Mesenteric fat pad (tissue), 1 donor: ENCODE data around the gene CYP4F22. TPM values are rescaled to one million over a fixed set of nuclear protein-coding genes. Genes with fewer than 3 reads are reported as not detected.
A peak's percentile ranks its signal among the peaks of the same experiment; 100 is the strongest.
"Not testable (repeated sequence)": the region's sequence is repeated elsewhere in the genome, so short reads cannot be mapped to it uniquely, and the experiment has no call there.

Source experiments
- DNase-seq: peaks from one replicate; pipeline ENCODE4 v3.0.0-alpha.2; 2020; ENCODE audit warnings: low spot score
- total RNA-seq: library from RNA; stranded (reverse); fragmentation: NEBNext Ultra II Directional; extraction: Animal tissue kit (Norgen Biotek cat#: 25700); gene quantifications from one replicate; pipeline ENCODE4 v1.2.1, GENCODE V29; 2021
- donor health status: DM: yes; HTN: yes; CAD: no.

CYP4F22 gene
- total RNA-seq, 1 donor from 2014 or later = not detected

DNA sequence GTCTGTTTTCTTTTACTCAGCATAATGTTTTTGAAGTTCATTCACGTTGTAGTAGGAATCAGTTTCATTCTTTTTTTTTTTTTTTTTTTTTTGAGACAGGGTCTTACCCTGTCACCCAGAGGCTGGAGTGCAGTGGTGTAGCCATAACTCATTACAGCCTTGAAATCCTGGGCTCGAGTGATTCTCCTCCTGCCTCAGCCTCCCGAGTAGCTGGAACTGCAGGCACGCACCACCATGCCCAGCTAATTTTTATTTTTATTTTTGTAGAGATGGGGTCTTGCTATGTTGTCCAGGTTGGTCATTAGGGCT, 25.2 kb downstream of the CYP4F22 start:
- not testable (repeated sequence) for DNase-seq

DNA sequence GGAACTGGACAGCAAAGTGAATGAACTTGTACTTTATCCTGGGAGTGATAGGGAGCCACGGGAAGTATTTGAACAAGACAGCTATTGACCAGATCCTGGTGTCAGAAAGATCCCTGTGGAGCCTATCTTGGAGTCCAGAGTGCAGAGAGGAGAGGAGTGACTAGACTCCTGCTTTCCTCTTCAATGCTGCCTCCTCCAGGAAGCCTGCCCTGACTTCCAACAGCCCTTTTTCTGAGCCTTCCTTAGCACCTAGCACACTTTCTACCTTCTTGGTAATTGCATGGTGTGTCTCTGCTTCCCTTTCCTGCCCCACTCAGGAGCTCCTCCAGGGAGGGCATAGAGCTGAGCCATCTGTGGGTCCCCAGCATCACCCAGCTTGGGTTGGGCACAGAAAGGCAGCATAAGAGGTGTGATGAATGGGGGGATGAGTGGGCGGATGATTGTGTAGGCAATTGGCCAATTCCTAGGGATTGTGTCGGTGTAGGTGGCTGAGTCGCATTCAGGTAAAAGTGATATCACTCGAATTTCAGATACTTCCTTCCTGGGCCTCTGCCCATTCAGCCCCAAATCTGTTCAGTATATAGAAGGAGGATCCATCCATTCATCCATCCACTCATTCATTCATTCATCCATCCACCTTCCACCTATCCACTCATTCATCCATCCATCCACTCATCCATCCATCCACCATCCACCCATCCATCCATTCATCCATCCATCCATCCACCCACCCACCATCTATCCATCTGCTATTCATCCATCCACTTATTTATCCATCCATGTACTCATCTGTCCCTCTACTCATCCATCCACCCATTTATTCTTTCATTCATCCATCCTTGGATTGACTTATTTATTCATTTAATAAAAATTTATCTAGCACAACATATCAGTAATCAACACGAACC, 26.9 kb downstream of the CYP4F22 start:
- no peak for DNase-seq

DNA sequence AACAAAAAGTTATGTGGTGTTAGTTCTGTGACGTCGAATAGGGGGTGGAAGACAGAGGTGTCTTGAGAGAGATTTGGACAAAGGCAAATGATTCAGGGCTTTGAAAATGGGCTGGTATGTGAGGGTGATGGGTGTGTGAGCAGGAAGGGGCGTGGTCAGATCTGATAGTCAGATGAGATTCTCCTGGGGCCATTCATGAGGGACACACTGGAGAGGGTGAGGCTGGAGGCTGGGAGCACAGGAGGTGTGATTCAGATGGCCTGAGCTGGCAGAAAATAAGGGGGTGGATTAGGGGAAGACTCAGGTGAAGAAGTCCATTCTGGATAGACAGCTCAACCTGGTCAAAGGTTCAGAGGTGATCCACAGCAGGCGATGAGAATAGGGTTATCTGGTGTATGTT, 28.0 kb downstream of the CYP4F22 start:
- no peak for DNase-seq

DNA sequence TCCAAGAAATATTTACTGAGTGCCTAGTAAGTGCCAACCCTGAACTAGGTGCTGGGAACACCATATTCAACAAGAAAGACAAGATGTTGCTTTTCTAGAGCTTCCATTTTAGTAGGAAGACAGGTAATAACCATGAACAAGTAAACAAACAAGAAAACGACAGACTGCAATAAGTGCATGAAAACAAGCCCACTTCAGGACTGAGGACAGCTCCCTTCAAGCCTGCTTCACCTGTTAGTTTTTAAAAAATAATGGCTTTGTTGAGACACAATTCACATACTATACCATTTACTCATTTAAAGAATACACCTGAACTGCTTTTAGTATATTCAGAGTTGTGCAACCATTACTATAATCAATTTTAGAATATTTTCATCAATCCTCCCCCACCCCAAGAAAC, 30.4 kb downstream of the CYP4F22 start:
- no peak for DNase-seq

- no peak for DNase-seq
Measured at GRCh38 chr19:15539638-15540037, 31.3 kb downstream of the CYP4F22 start.

- no peak for DNase-seq
Measured at GRCh38 chr19:15540435-15540834, 32.1 kb downstream of the CYP4F22 start.

- no peak for DNase-seq
Measured at GRCh38 chr19:15544283-15544682, 36.0 kb downstream of the CYP4F22 start.

DNA sequence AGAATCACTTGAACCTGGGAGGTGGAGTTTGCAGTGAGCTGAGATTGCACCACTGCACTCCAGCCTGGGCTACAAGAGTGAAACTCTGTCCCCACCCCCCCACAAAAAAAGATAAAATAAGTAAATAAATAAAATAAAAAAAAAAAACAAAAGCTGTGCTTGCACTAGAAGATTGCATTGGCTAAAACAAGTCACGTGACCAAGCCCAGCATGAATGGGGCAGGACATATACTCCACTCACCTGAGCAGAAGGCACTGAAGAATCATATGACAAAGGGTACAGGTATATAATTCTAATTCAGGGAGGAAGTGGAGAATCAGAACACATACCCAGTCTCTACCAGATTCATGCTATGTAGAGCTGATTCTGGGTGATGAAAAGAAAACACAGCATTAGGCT, 36.6 kb downstream of the CYP4F22 start:
- no peak for DNase-seq

GRCh38 chr19:15548648-15549047, 40.3 kb downstream of the CYP4F22 start:
- no peak for DNase-seq

- DNase-seq = no peak
Measured at GRCh38 chr19:15549581-15549980, 41.3 kb downstream of the CYP4F22 start.

DNA sequence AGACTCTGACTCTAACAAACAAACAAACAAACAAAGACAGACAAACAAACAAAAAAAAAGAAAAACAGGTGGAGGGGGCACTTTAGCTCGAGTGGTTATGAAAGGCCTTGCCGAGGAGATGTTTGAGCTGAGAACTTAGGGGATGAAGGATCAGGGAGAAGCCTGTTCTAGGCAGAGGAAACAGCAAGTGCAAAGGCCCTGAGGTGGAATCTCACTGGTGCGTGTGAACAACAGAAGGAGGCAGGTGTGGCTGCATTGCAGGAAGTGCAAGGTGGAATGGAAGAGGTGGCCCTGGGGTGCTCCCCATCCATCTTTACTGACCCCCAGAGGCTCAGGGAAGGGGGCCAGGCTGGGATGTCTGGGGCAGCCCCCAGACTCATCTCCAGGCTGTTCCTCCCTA, 41.9 kb downstream of the CYP4F22 start:
- DNase-seq = no peak

DNA sequence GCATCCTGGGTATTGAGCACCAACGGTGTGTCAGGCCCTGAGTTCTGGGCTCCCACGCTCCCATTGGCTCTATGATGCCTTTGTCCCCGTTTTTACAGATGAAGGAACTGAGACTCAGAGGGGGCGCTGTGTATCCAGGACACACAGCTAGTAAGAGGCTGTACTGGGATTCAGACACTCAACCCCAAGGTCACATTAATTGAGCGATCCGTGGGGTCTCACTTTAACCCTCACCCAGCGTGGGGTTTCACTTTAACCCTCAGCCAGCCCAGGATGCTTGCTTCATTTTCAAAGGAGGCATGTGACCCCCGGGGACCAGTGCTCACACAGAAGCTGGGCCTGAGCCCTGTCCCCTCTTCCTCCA, 42.6 kb downstream of the CYP4F22 start:
- no peak for DNase-seq

DNA sequence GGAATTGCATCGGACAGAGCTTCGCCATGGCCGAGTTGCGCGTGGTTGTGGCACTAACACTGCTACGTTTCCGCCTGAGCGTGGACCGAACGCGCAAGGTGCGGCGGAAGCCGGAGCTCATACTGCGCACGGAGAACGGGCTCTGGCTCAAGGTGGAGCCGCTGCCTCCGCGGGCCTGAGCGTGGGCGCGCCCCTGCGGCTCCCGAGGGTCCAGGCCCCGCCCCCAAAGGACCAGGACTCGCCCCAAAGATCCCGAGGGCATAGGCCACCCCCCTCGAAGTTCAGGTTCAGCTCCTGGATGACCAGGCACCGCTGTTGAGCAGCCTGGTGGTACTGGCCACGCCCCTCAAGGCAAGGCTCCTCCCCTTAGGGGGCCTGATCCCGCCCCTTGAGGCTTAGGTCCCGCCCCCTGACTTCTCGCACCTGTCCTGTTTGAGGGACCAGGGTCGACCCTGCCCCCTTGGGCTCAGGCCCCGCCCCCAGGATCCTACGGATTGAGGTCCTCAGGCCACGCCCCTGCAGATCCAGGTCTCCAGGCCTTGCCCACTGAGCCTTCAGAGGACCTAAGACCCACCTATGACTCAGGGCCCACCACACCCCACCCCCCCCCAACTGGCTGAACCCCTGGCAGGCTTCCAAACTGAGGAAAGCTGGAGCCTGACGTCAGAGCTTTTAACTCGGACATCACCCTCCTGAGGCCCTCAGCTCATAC, 43.1 kb downstream of the CYP4F22 start:
- no peak for DNase-seq

DNA sequence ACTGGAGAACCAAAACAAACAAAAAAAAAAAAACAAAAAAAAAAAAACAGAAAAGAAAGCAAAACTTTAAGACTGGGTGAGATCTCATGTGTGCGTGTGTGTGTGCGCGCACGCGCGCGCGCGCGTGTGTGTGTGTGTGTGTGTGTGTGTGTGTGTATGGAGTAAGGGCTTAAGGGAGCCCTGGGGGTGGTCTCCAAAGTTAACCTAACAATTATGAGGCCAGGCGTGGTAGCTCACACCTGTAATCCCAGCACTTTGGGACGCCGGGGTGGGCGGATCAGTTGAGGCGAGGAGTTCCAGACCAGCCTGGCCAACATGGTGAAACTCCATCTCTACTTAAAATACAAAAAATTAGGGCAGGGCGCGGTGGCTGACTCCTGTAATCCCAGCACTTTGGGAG, 46.7 kb downstream of the CYP4F22 start:
- no peak for DNase-seq

- DNase-seq = peak; percentile 96
Measured at GRCh38 chr19:15555759-15556633, 47.7 kb downstream of the CYP4F22 start.

- no peak for DNase-seq
Measured at GRCh38 chr19:15556634-15557181, 48.4 kb downstream of the CYP4F22 start.

DNA sequence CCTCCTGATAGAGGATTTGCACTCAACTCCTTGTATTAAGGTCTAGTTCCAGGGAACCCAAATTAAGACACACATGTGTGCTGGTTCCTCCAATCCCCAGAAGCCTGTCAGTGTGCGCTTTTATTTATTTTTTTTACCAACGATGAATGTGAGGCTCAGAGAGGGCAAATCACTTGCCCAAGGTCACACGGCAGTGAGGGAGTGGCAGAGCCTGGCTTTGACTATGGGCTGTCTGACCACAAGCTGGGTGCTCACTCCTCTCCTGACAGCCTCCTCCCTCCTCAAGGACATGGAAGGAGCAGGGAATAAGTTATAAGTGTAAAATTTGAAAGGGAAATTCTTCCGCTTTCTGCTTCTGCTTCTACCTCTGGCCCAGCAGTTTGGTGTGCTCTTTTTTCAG, 48.9 kb downstream of the CYP4F22 start:
- no peak for DNase-seq

DNA sequence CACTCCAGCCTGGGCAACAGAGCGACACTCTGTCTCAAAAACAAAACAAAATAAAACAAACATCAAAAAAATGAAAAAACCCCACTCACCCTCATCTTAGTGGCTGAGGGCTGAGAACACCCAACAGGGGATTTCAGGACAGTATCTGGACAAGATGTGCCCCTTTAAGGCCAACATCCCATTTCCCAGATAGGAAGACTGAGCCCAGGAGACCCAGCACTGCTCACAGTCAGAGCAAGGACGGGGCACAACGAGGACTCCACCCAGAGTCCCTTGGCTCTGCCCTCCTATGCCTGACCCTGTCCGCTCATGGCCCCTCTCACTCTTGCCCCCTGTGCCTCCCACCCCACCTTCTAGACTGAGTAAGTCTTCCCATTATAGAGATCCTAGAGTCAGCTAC, 53.8 kb downstream of the CYP4F22 start:
- no peak for DNase-seq

DNA sequence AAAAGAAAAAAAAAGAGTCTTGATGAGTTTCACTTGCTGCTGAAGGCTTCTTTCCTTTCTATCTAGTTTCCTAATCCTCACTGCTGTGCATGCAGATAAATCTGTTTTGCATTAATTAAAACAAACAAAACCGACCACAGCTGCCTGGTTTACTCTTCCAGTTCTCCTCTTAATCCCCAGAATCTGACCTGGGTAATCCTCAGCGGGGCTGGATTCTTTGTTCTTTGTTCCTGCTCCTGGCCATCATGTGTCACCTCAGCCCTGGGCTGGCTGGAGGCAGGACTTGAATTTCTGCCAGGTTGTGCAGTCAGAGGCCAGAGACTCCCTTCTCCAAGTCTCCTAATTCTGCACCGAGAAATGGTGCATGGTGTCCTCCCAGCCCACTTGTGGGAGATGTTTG, 54.5 kb downstream of the CYP4F22 start:
- DNase-seq = no peak

DNA sequence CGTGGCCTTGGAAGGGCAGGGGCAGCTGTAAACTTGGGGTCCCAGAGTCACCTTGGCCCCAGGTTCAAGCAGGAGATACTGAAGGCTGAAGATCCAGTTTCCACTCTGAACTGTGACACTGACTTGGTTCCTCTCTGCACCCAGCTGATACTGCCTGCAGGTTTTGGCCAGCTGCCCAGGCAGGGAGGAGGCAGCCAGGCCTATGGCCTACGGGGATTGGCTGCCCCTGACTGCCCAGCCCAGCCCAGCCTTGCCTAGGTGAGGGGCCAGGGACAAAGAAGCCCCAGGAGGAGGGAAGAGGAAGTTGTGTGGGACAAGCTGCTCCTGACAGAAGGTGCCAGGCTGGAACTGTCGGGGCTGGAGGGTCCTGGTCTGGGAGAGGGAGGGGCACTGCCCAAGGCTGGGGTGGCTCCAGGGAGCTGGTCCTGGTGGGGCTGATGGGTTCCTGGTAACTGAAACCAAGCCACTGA, 55.0 kb downstream of the CYP4F22 start:
- peak; percentile 65 for DNase-seq

GRCh38 chr19:15563931-15564330, 55.6 kb downstream of the CYP4F22 start:
- no peak for DNase-seq
